GM18517 (cell line): ENCODE data around the gene ERG28.
"Not testable (repeated sequence)": the region's sequence is repeated elsewhere in the genome, so short reads cannot be mapped to it uniquely, and the experiment has no call there.

Experiments
- ATAC-seq: cut with Tn5 transposase; IDR thresholded peaks from one replicate; pipeline ENCODE4 v1.9.1; 2021; ENCODE audit warnings: mild to moderate bottlenecking, moderate library complexity; ENCODE audit not compliant: unreplicated experiment

Gene ERG28

GRCh38 chr14:75626863-75627262 lies 33.8 kb downstream of the ERG28 start:
- ATAC-seq: no peak

DNA sequence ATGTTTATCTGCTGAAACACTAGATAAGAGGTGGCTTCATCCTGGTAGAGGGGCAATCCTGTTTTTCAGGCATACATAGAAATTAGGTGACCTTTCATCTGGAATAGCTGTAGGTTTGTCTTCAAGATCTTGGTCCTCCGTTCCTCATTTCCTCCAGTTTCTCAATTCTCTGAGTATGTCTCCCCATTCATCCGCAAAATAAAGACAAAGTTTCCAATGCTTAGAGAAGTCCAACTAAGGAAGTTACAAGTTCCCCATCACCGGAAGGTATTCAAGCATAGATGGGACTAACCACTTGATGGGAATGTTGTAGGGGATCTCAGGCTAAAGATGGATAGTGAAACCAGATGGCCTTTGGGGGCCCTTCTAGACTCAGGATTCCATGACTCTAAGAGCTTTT lies 34.3 kb downstream of the ERG28 start:
- no peak for ATAC-seq

GRCh38 chr14:75625034-75625433 lies 35.6 kb downstream of the ERG28 start:
- no peak for ATAC-seq

- ATAC-seq: no peak
These were observed 41.1 kb downstream of the ERG28 start for GRCh38 chr14:75619548-75619947.

GRCh38 chr14:75615200-75615599 lies 45.5 kb downstream of the ERG28 start:
- no peak for ATAC-seq

GRCh38 chr14:75614179-75614578 lies 46.5 kb downstream of the ERG28 start:
- no peak for ATAC-seq

- no peak for ATAC-seq
These were observed 48.5 kb downstream of the ERG28 start for GRCh38 chr14:75612157-75612556.

DNA sequence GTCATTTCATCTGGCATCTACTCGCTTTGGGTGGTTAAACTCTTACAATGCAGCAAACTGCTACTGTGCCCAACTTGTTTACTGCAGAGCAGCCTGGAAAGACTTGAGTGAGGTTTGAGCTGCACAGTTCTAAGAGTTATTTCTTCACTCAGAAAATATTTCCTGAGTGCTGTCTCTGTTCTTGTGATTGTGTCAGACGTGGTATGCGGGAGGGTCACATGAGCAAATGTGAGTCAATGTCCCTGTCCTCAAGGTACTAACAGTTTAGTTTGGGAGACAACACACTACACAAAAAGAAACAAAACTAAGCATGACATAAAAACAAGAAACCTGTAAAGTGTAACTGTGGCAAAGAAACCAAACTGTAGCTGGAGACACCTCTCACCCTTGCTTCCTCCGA lies 49.8 kb downstream of the ERG28 start:
- no peak for ATAC-seq

- no peak for ATAC-seq
These were observed 50.8 kb downstream of the ERG28 start for GRCh38 chr14:75609606-75610475.

- no peak for ATAC-seq
These were observed 51.6 kb downstream of the ERG28 start for GRCh38 chr14:75609116-75609515.

DNA sequence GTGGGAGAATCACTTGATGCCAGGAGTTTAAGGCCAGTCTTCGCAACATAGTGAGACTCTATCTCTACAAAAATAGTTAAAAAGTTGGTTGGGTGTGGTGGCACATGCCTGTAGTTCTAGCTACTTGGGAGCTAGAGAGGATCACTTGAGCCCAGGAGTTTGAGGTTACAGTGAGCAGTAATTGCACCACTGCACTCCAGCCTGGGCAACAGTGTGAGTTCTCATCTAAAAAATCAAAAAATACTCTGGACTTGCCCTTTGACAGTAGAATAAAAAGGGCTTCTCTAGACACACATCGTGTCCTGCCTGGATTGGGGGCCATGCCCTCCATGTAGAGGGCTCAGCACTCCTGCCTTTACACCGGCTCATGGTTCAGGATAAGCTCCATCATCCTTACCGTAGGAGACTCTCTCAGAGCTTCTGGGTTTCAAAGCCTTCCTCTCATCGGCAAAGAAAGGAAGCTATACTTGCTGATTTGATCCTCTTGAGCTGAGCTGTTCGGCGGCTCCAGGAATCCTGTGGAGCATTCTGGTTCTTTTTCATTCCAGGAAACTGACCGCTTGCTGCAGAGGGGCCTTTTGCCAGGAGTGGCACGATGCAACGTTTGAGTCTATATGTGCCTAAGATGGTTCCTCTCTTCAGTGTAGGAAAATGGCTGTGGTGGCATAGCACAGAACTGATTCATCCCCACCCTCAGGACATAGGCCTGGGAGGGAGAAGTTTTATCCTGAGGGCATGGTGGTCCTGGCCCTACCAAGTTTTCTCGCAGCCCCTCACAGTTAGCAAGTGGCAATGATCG lies 52.6 kb downstream of the ERG28 start:
- ATAC-seq: no peak

DNA sequence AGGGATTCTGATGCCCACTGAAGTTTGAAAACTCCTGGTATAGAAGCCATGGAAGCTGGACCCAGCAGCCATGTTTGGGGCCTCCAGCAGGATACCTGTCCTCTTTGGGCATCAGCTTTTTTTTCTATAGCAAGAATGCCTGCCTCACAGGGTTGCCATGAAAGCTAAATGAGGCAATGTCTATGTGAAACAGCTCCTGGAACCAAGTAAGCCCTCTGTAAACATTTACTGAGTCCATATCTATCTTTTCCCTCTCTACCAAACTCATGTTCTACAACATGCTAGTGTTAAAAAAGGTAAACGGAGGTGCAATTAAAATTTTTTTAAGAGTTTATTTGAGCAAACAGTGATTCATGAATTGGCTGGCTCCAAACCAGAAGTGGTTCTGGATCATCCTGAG lies 53.6 kb downstream of the ERG28 start:
- no peak for ATAC-seq

DNA sequence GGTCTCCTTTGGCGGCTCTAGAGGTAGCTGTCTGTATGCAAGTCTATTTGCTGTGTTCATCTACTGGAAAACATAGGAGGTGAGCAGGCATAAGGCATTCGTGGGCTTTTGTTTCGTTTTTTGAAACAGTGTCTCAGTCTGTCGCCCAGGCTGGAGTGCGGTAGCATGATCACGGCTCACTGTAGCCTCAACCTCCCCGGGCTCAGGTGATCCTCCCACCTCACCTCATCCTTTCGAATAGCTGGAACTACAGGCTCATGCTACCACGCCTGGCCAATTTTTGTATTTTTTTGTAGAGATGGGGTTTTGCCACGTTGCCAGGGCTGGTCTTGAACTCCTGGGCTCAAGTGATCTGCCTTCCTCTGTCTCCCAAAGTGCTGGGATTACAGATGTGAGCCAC lies 54.8 kb downstream of the ERG28 start:
- ATAC-seq: no peak

GRCh38 chr14:75604979-75605851 lies 55.5 kb downstream of the ERG28 start:
- ATAC-seq: no peak

DNA sequence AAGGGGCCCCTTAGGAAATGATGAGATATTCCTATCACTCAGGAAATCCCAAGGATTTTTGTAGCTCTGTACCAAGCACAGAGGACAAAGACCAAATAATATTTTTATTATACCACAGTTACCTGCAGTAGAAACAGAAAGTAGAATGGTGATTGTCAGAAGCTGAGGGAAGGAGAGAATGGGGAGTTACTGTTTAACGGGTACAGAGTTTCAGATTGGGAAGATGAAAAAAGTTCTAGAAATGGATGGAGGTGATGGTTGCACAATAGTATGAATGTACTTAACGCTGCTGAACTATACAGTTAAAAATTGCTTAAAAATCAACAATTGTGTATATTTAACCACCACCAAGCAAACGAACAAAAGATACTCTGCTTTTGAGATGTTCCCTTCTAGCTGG lies 58.2 kb downstream of the ERG28 start:
- no peak for ATAC-seq

DNA sequence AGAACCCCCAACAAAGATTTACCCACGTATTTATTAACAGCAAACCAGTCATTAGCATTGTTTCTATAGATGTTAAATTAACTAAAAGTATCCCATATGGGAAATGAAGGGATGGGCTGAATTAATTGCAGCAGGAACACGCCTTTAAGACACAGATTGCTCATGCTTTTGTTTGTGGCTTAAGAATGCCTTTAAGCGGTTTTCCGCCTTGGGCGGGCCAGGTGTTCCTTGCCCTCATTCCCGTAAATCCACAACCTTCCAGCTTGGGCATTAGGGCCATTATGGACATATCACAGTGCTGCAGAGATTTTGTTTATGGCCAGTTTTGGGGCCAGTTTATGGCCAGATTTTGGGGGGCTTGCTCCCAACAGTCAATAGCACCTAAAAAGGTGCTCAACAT lies 59.6 kb downstream of the ERG28 start:
- ATAC-seq: not testable (repeated sequence)

DNA sequence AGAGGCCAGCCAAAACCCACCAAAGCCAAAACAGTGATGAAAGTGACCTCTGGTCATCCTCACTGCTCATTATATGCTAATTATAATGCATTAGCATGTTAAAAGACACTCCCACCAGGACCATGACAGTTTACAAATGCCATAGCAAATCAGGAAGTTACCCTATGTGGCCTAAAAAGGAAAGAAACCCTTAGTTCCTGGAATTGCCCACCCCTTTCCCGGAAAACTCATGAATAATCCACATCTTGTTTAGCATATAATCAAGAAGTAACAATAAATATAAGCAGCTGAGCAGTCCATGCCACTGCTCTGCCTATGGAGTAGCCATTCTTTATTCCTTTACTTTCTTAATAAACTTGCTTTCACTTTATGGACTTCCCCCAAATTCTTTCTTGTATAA lies 60.6 kb downstream of the ERG28 start:
- not testable (repeated sequence) for ATAC-seq
